ENCODE measurements around the gene SLC6A5. TPM values are rescaled to one million over a fixed set of nuclear protein-coding genes. Genes with fewer than 3 reads are reported as not detected.

SLC6A5 gene
- total RNA-seq, 1 experiment from 2014 or later: not detected

- DNase-seq (ENCODE audit: low read depth): no peak
These were observed 69.7 kb downstream of the SLC6A5 start, which contains the start of gene NELL1 for GRCh38 chr11:20668844-20669819. NELL1 (plus strand) TSS chr11:20669586.

- no peak for DNase-seq (ENCODE audit: low read depth)
These were observed 70.6 kb downstream of the SLC6A5 start for GRCh38 chr11:20669820-20670684.

- no peak for DNase-seq (ENCODE audit: low read depth)
These were observed 71.6 kb downstream of the SLC6A5 start for GRCh38 chr11:20670932-20671403.

- DNase-seq (ENCODE audit: low read depth): no peak
These were observed 72.6 kb downstream of the SLC6A5 start for GRCh38 chr11:20671856-20672546.

- no peak for DNase-seq (ENCODE audit: low read depth)
These were observed 73.2 kb downstream of the SLC6A5 start for GRCh38 chr11:20672575-20672974.

GRCh38 chr11:20676658-20677057 is 77.2 kb downstream of the SLC6A5 start:
- no peak for DNase-seq (ENCODE audit: low read depth)

- DNase-seq (ENCODE audit: low read depth): no peak
These were observed 89.4 kb downstream of the SLC6A5 start for GRCh38 chr11:20688761-20689160.

GRCh38 chr11:20707876-20708275 is 108.5 kb downstream of the SLC6A5 start:
- no peak for DNase-seq (ENCODE audit: low read depth)

Other genes with a start within 250 kb of the SLC6A5 start
- 43.1 and 54.4 TPM in 2 replicates for gene HTATIP2, start 235.9 kb upstream of the SLC6A5 start, total RNA-seq (2014; rRNA removed; shearing (Covaris generic))
- 28.3 and 36.4 TPM in 2 replicates for gene PRMT3, start 211.9 kb upstream of the SLC6A5 start, total RNA-seq (2014; rRNA removed; shearing (Covaris generic))
- gene NELL1, start 70.0 kb downstream of the SLC6A5 start, total RNA-seq (2014; rRNA removed; shearing (Covaris generic)): not detected in 2 replicates